ENCODE results near the gene COQ2.
A peak's percentile ranks its signal among the peaks of the same experiment; 100 is the strongest.
"Not testable (repeated sequence)": the region's sequence is repeated elsewhere in the genome, so short reads cannot be mapped to it uniquely, and the experiment has no call there.

The COQ2 gene

GRCh38 chr4:83240379-83240875, 44.2 kb downstream of the COQ2 start:
- TF ChIP-seq SCRT1 (tag by site-specific recombination; IDR thresholded peaks at IDR 0.05; ENCODE audit: borderline replicate concordance) (no peak), ZBTB11 (tag by site-specific recombination; conservative IDR thresholded peaks at IDR 0.05; ENCODE audit: low read depth) (no peak), ZNF76 (tag by site-specific recombination; IDR thresholded peaks at IDR 0.05; ENCODE audit: borderline replicate concordance, low read depth) (no peak), ZNF169 (tag by site-specific recombination; IDR thresholded peaks at IDR 0.05) (no peak), SETDB1 (IDR thresholded peaks at IDR 0.05; ENCODE audit: insufficient read length, low read length) (no peak), ZNF473 (tag by site-specific recombination; IDR thresholded peaks at IDR 0.05) (no peak), OVOL3 (tag by site-specific recombination; IDR thresholded peaks at IDR 0.05) (no peak), ZNF335 (tag by site-specific recombination; conservative IDR thresholded peaks at IDR 0.05) (no peak), ZNF785 (tag by site-specific recombination; IDR thresholded peaks at IDR 0.05) (no peak)
- ChIA-PET CTCF (interaction anchor here (0.6 to 0.7 kb wide), 3 partner anchors 15 to 273 kb away, joined by 3 to 4 read pairs (median 3); no protein-coding TSS in a partner anchor), POLR2A (no interaction called here)
- Histone ChIP-seq H3K9me3 (ENCODE audit: control insufficient read depth, insufficient read depth, low read depth, low read length) (no peaks in the 10 kb centered on the region), H3K27ac (ENCODE audit: extremely low read depth, low read depth, low read length) (no peak overlapping the region), H3K4me3 (ENCODE audit: low read depth, low read length) (no peak overlapping the region), H3K4me1 (ENCODE audit: control insufficient read depth, insufficient read depth, low read length) (no peaks in the 10 kb centered on the region), H3K36me3 (ENCODE audit: control insufficient read depth in 2 of 2, insufficient read depth in 1 of 2, low read length in 2 of 2) (no peaks in the 10 kb centered on the region)

- Histone ChIP-seq H3K27ac (ENCODE audit: extremely low read depth, low read depth, low read length) (no peak overlapping the region), H3K4me3 (ENCODE audit: low read depth, low read length) (no peak overlapping the region), H3K9me3 (ENCODE audit: control insufficient read depth, insufficient read depth, low read depth, low read length) (no peaks in the 10 kb centered on the region), H3K4me1 (ENCODE audit: control insufficient read depth, insufficient read depth, low read length) (no peaks in the 10 kb centered on the region), H3K36me3 (ENCODE audit: control insufficient read depth in 2 of 2, insufficient read depth in 1 of 2, low read length in 2 of 2) (no peaks in the 10 kb centered on the region)
- peak; percentile 52; the same call in 1 of the 2 replicates for TF ChIP-seq ZBTB44 (tag by site-specific recombination; IDR thresholded peaks at IDR 0.05)
- TF ChIP-seq ZNF2 (tag by site-specific recombination; IDR thresholded peaks at IDR 0.05), result no peak
- peak; percentile 66 for TF ChIP-seq ZNF830 (tag by site-specific recombination; IDR thresholded peaks at IDR 0.05; ENCODE audit: low read depth)
- 0 out of 2 replicates have a peak, but pooled peaks have one; percentile 25 for TF ChIP-seq KLF10 (tag by site-specific recombination; IDR thresholded peaks at IDR 0.05)
- no peak for TF ChIP-seq ZNF341 (tag by site-specific recombination; IDR thresholded peaks at IDR 0.05; ENCODE audit: low read depth)
- ChIA-PET CTCF (interaction anchor here (1.2 kb wide), 1 partner anchor 129 kb away, joined by 3 read pairs; no protein-coding TSS in a partner anchor), POLR2A (no interaction called here)
Measured at GRCh38 chr4:83238393-83239248, 46.0 kb downstream of the COQ2 start.

GRCh38 chr4:83237591-83237990, 47.0 kb downstream of the COQ2 start:
- TF ChIP-seq KLF16 (tag by site-specific recombination; IDR thresholded peaks at IDR 0.05) (no peak), ZNF423 (tag by site-specific recombination; IDR thresholded peaks at IDR 0.05) (0 out of 2 replicates have a peak, but pooled peaks have one; percentile 36)
- POLR2A ChIA-PET, result no interaction called here

GRCh38 chr4:83235645-83236133, 48.9 kb downstream of the COQ2 start:
- H3K4me3 ChIP-seq (ENCODE audit: low read depth, low read length); POLR2A ChIA-PET; H3K9me3 ChIP-seq (ENCODE audit: control insufficient read depth, insufficient read depth, low read depth, low read length); H3K4me1 ChIP-seq (ENCODE audit: control insufficient read depth, insufficient read depth, low read length); H3K36me3 ChIP-seq (ENCODE audit: control insufficient read depth in 2 of 2, insufficient read depth in 1 of 2, low read length in 2 of 2); H3K27ac ChIP-seq (ENCODE audit: extremely low read depth, low read depth, low read length): not testable (repeated sequence)
- CTCF ChIA-PET, result interaction anchor here (0.6 to 1.3 kb wide), 2 partner anchors 12 to 17 kb away, joined by 3 to 6 read pairs; no protein-coding TSS in a partner anchor

More at GRCh38 chr4:83237591-83237990, 47.0 kb downstream of the COQ2 start:
- CTCF ChIA-PET, result interaction anchor here (1.2 kb wide), 1 partner anchor 128 kb away, joined by 3 read pairs; no protein-coding TSS in a partner anchor
- no peaks in the 10 kb centered on the region for H3K4me1 ChIP-seq (ENCODE audit: control insufficient read depth, insufficient read depth, low read length)
- no peak overlapping the region for H3K27ac ChIP-seq (ENCODE audit: extremely low read depth, low read depth, low read length)
- H3K36me3 ChIP-seq (ENCODE audit: control insufficient read depth in 2 of 2, insufficient read depth in 1 of 2, low read length in 2 of 2), result no peaks in the 10 kb centered on the region
- H3K4me3 ChIP-seq (ENCODE audit: low read depth, low read length), result no peak overlapping the region
- H3K9me3 ChIP-seq (ENCODE audit: control insufficient read depth, insufficient read depth, low read depth, low read length), result no peaks in the 10 kb centered on the region
